ENCODE data around the gene NAV2. TPM values are rescaled to one million over a fixed set of nuclear protein-coding genes. Genes with fewer than 3 reads are reported as not detected.

NAV2 gene
- total RNA-seq, 2 donors from 2014 or later: 26.4 to 35.5 TPM

GRCh38 chr11:19929147-19929546 lies 216.5 kb downstream of the NAV2 start:
- H3K4me1 ChIP-seq: peaks cover 9% of the 10 kb centered on the region
- WGBS, 2 donors: 94 to 97% methylated on average over 2 of the region's 2 CpGs
- ATAC-seq (no peak), DNase-seq (no peak)
- H3K9me3 ChIP-seq: no peaks in the 10 kb centered on the region
- H3K27me3 ChIP-seq: no peaks in the 10 kb centered on the region
- intact Hi-C loops (cut with DNase I): no loop called here
- H3K36me3 ChIP-seq (replicated peaks in 1 of 2; ENCODE audit: insufficient read depth in 1 of 2, low read depth in 2 of 2): peaks cover 0 to 2% of the 10 kb centered on the region in 2 donors
- no peak overlapping the region for H3K4me3 ChIP-seq
- TF ChIP-seq POLR2A (IDR thresholded peaks at IDR 0.05) (no peak), CTCF (IDR thresholded peaks at IDR 0.05) (no peak)
- H3K27ac ChIP-seq: no peak overlapping the region

GRCh38 chr11:19929655-19930054 lies 217.0 kb downstream of the NAV2 start:
- TF ChIP-seq CTCF (IDR thresholded peaks at IDR 0.05): no peak
- TF ChIP-seq POLR2A (IDR thresholded peaks at IDR 0.05): no peak
- H3K27ac ChIP-seq: no peak overlapping the region
- H3K4me3 ChIP-seq: no peak overlapping the region
- intact Hi-C loops (cut with DNase I): no loop called here
- ATAC-seq: no peak
- peaks cover 9% of the 10 kb centered on the region for H3K4me1 ChIP-seq
- no peaks in the 10 kb centered on the region for H3K27me3 ChIP-seq
- WGBS, 2 donors: 88% methylated on average over 2 of the region's 2 CpGs
- no peak for DNase-seq
- no peaks in the 10 kb centered on the region for H3K9me3 ChIP-seq
- peaks cover 0 to 5% of the 10 kb centered on the region in 2 donors for H3K36me3 ChIP-seq (replicated peaks in 1 of 2; ENCODE audit: insufficient read depth in 1 of 2, low read depth in 2 of 2)

GRCh38 chr11:19931141-19931770 lies 218.6 kb downstream of the NAV2 start:
- no peak overlapping the region for H3K4me3 ChIP-seq
- ATAC-seq: no peak

GRCh38 chr11:19931771-19932369 lies 219.2 kb downstream of the NAV2 start:
- Histone ChIP-seq H3K4me1 (peaks cover 9% of the 10 kb centered on the region), H3K9me3 (no peaks in the 10 kb centered on the region), H3K4me3 (no peak overlapping the region), H3K36me3 (replicated peaks in 1 of 2; ENCODE audit: insufficient read depth in 1 of 2, low read depth in 2 of 2) (peaks cover 0 to 5% of the 10 kb centered on the region in 2 donors), H3K27me3 (no peaks in the 10 kb centered on the region), H3K27ac (no peak overlapping the region)
- ATAC-seq (peak; percentile 55), DNase-seq (peak in 1 of 4 donors; percentile 28)
- intact Hi-C loops (cut with DNase I): no loop called here
- WGBS, 2 donors: 29 to 57% methylated on average over 7 of the region's 7 CpGs
- no peak for TF ChIP-seq CTCF (IDR thresholded peaks at IDR 0.05)
- TF ChIP-seq POLR2A (IDR thresholded peaks at IDR 0.05): no peak

More at GRCh38 chr11:19931141-19931770, 218.6 kb downstream of the NAV2 start:
- Histone ChIP-seq H3K9me3 (no peaks in the 10 kb centered on the region), H3K4me1 (peaks cover 9% of the 10 kb centered on the region), H3K27ac (no peak overlapping the region), H3K27me3 (no peaks in the 10 kb centered on the region), H3K36me3 (replicated peaks in 1 of 2; ENCODE audit: insufficient read depth in 1 of 2, low read depth in 2 of 2) (peaks cover 0 to 5% of the 10 kb centered on the region in 2 donors)
- TF ChIP-seq CTCF (IDR thresholded peaks at IDR 0.05) (no peak), POLR2A (IDR thresholded peaks at IDR 0.05) (no peak)
- WGBS, 2 donors: 70 to 73% methylated on average over 14 of the region's 14 CpGs
- DNase-seq: no peak
- intact Hi-C loops (cut with DNase I): no loop called here

Measured in body of pancreas (tissue), 4 donors.